ENCODE measurements around the gene GPS1. TPM values are rescaled to one million over a fixed set of nuclear protein-coding genes. Genes with fewer than 3 reads are reported as not detected.

The GPS1 gene
- total RNA-seq, 1 experiment from 2014 or later: 181 TPM

DNA sequence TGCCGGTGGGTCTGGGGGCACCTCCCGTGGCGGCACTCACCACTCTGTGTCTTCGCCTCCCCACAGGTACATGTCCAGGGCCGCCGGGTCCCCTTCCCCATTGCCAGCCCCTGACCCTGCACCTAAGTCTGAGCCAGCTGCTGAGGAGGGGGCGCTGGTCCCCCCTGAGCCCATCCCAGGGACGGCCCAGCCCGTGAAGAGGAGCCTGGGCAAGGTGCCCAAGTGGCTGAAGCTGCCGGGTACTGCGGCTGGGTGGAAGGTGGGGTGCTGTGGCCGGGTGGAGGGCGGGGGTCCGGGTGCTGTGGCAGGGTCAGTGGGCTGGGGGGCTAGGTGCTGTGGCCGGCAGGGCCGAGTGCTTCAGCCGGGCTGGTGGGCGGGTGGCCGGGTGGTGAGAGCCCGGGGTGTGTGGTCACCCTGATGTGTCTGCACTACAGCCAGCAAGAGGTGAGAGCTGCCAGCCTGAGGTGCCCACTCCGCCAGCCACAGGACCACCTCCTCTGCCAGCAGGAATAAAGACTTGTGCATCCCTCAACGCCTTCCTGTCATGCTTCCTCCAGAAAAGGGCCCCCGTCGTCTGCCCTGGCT, 34.7 kb upstream of the GPS1 start (continued):
- TF ChIP-seq, protein P1, sequence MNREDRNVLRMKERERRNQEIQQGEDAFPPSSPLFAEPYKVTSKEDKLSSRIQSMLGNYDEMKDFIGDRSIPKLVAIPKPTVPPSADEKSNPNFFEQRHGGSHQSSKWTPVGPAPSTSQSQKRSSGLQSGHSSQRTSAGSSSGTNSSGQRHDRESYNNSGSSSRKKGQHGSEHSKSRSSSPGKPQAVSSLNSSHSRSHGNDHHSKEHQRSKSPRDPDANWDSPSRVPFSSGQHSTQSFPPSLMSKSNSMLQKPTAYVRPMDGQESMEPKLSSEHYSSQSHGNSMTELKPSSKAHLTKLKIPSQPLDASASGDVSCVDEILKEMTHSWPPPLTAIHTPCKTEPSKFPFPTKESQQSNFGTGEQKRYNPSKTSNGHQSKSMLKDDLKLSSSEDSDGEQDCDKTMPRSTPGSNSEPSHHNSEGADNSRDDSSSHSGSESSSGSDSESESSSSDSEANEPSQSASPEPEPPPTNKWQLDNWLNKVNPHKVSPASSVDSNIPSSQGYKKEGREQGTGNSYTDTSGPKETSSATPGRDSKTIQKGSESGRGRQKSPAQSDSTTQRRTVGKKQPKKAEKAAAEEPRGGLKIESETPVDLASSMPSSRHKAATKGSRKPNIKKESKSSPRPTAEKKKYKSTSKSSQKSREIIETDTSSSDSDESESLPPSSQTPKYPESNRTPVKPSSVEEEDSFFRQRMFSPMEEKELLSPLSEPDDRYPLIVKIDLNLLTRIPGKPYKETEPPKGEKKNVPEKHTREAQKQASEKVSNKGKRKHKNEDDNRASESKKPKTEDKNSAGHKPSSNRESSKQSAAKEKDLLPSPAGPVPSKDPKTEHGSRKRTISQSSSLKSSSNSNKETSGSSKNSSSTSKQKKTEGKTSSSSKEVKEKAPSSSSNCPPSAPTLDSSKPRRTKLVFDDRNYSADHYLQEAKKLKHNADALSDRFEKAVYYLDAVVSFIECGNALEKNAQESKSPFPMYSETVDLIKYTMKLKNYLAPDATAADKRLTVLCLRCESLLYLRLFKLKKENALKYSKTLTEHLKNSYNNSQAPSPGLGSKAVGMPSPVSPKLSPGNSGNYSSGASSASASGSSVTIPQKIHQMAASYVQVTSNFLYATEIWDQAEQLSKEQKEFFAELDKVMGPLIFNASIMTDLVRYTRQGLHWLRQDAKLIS (CRISPR knock-in tag; IDR thresholded peaks at IDR 0.05; ENCODE audit: borderline replicate concordance): no peak
- TF ChIP-seq NFYB (CRISPR knock-in tag; conservative IDR thresholded peaks at IDR 0.05; ENCODE audit: low read depth) (no peak), ETV6 (CRISPR knock-in tag; IDR thresholded peaks at IDR 0.05) (no peak), ZNF219 (CRISPR knock-in tag; IDR thresholded peaks at IDR 0.05; ENCODE audit: borderline replicate concordance) (no peak)
- TF ChIP-seq, protein P2, sequence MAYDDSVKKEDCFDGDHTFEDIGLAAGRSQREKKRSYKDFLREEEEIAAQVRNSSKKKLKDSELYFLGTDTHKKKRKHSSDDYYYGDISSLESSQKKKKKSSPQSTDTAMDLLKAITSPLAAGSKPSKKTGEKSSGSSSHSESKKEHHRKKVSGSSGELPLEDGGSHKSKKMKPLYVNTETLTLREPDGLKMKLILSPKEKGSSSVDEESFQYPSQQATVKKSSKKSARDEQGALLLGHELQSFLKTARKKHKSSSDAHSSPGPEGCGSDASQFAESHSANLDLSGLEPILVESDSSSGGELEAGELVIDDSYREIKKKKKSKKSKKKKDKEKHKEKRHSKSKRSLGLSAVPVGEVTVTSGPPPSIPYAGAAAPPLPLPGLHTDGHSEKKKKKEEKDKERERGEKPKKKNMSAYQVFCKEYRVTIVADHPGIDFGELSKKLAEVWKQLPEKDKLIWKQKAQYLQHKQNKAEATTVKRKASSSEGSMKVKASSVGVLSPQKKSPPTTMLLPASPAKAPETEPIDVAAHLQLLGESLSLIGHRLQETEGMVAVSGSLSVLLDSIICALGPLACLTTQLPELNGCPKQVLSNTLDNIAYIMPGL (CRISPR knock-in tag; IDR thresholded peaks at IDR 0.05): no peak
- TF ChIP-seq, protein P3, sequence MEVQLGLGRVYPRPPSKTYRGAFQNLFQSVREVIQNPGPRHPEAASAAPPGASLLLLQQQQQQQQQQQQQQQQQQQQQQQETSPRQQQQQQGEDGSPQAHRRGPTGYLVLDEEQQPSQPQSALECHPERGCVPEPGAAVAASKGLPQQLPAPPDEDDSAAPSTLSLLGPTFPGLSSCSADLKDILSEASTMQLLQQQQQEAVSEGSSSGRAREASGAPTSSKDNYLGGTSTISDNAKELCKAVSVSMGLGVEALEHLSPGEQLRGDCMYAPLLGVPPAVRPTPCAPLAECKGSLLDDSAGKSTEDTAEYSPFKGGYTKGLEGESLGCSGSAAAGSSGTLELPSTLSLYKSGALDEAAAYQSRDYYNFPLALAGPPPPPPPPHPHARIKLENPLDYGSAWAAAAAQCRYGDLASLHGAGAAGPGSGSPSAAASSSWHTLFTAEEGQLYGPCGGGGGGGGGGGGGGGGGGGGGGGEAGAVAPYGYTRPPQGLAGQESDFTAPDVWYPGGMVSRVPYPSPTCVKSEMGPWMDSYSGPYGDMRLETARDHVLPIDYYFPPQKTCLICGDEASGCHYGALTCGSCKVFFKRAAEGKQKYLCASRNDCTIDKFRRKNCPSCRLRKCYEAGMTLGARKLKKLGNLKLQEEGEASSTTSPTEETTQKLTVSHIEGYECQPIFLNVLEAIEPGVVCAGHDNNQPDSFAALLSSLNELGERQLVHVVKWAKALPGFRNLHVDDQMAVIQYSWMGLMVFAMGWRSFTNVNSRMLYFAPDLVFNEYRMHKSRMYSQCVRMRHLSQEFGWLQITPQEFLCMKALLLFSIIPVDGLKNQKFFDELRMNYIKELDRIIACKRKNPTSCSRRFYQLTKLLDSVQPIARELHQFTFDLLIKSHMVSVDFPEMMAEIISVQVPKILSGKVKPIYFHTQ (CRISPR knock-in tag; IDR thresholded peaks at IDR 0.05): no peak

DNA sequence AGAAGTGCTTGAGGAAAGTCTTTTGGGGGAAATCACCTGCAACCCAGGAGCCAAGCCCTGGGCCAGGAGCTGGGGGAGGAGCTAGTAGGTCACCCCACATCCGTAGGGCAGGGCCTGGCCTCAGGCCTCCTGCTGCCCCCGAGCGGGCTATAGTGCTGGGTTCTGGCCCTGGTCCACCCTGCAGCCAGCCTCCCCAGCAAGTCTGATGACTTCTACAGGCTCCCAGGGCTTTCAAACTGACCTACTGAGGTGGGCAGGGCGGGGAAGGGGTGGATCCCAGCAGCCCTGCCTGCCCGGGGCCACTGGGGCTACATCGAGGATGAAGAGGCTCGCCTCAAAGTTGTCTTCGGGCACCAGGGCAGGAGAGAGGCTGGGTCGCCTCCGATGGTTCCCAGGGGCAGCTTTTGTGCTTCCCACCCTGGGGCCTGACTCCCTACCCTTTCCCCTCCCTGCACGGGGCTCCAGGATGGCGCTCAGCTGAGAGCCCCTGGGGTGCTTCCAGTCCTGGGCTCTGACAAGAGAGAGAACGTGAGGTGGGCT, 34.0 kb upstream of the GPS1 start:
- no peaks in the 10 kb centered on the region for H3K9me3 Mint-ChIP-seq
- no peaks in the 10 kb centered on the region for H3K27me3 Mint-ChIP-seq (ENCODE audit: low read depth)
- H3K36me3 Mint-ChIP-seq: no peaks in the 10 kb centered on the region; the same call in 1 of the 2 replicates
- ATAC-seq (no peak), DNase-seq (ENCODE audit: low spot score) (no peak)
- CTCF ChIA-PET: interaction anchor here (1.0 to 8.8 kb wide), 5 partner anchors 13 to 90 kb away, joined by 3 to 119 read pairs (median 4); partner anchors contain the start of genes DCXR, MAFG and RAC3
- no peak overlapping the region for H3K4me3 Mint-ChIP-seq
- POLR2A ChIA-PET: no interaction called here
- peaks cover 5% of the 10 kb centered on the region for H3K4me1 Mint-ChIP-seq
- H3K27ac Mint-ChIP-seq: no peak overlapping the region
- TF ChIP-seq, protein P4, sequence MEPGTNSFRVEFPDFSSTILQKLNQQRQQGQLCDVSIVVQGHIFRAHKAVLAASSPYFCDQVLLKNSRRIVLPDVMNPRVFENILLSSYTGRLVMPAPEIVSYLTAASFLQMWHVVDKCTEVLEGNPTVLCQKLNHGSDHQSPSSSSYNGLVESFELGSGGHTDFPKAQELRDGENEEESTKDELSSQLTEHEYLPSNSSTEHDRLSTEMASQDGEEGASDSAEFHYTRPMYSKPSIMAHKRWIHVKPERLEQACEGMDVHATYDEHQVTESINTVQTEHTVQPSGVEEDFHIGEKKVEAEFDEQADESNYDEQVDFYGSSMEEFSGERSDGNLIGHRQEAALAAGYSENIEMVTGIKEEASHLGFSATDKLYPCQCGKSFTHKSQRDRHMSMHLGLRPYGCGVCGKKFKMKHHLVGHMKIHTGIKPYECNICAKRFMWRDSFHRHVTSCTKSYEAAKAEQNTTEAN (CRISPR knock-in tag; IDR thresholded peaks at IDR 0.05): no peak
- TF ChIP-seq, protein P1 (CRISPR knock-in tag; IDR thresholded peaks at IDR 0.05; ENCODE audit: borderline replicate concordance): no peak
- TF ChIP-seq, protein P5, sequence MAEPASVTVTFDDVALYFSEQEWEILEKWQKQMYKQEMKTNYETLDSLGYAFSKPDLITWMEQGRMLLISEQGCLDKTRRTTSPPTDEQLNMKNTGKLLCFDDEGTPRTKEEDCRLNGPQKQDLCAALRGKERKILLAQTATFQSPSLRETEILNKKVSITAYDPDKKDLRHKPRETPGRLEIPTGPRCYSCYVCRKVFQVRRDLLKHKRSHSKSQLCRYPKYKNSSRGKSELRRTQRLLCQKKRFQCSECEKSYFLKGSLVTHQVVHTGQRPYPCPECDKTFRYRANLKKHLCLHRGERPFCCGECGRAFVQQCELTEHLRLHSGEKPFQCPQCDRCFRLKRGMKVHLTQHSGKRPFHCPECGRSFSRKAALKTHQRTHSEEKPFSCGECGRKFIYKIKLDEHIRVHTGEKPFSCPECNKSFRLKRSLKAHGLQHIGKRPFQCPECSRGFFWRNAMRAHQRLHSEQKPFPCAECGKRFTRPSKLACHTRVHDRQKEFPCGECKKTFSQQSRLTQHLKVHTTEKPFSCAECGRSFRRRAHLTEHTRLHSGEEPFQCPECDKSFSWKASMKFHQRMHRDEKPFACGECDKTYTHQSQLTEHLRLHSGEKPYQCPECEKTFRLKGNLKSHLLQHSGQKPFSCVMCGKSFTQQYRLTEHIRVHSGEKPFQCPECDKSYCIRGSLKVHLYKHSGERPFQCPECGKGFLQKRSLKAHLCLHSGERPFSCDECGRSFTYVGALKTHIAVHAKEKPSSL (CRISPR knock-in tag; conservative IDR thresholded peaks at IDR 0.05): no peak
- TF ChIP-seq ZNF138 (CRISPR knock-in tag; conservative IDR thresholded peaks at IDR 0.05) (no peak), CREB1 (CRISPR knock-in tag; IDR thresholded peaks at IDR 0.05) (no peak), RORB (CRISPR knock-in tag; IDR thresholded peaks at IDR 0.05) (no peak), ZNF423 (CRISPR knock-in tag; IDR thresholded peaks at IDR 0.05) (no peak), TCF7 (CRISPR knock-in tag; IDR thresholded peaks at IDR 0.05; ENCODE audit: low read depth) (no peak), JAZF1 (CRISPR knock-in tag; IDR thresholded peaks at IDR 0.05) (no peak), MXD4 (CRISPR knock-in tag; IDR thresholded peaks at IDR 0.05; ENCODE audit: borderline replicate concordance) (no peak)
- TF ChIP-seq, protein P6, sequence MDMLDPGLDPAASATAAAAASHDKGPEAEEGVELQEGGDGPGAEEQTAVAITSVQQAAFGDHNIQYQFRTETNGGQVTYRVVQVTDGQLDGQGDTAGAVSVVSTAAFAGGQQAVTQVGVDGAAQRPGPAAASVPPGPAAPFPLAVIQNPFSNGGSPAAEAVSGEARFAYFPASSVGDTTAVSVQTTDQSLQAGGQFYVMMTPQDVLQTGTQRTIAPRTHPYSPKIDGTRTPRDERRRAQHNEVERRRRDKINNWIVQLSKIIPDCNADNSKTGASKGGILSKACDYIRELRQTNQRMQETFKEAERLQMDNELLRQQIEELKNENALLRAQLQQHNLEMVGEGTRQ (CRISPR knock-in tag; IDR thresholded peaks at IDR 0.05): no peak
- TF ChIP-seq, protein P7, sequence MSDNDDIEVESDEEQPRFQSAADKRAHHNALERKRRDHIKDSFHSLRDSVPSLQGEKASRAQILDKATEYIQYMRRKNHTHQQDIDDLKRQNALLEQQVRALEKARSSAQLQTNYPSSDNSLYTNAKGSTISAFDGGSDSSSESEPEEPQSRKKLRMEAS (CRISPR knock-in tag; IDR thresholded peaks at IDR 0.05): no peak
